ENCODE measurements around the gene CD79A.

Gene CD79A

DNA sequence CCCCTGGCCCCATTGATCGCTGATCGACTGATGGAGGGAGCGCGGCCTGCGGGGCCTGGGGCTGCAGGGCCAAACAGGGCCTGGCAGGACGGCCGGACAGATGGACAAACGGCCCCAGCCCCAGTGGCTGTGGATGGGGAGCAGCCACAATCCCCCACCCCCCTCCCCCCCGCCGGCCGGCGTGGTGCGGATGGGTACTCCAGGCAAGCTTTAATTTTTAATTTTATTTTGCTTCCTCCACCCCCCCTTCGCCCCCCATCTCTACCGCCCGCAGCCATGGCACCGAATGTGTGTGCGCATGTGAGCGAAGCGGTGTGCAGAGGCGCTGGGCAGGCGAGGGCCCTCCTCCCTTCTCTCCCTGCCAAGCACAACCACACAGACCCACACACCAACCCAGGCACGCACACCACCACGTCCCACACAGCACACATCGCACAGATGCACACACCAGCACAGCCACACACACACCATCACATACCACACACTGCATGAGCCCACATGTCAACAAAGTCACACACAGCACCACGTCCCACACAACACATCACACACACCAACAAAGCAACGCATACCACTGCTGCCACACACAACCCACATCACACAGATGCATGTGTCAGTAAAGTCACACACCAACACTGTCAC lies 38.8 kb downstream of the CD79A start:
- H3K36me3 ChIP-seq, result no peaks in the 10 kb centered on the region
- H3K4me1 ChIP-seq, result peaks cover 0 to 16% (median 7%) of the 10 kb centered on the region in 4 donors
- DNase-seq, result no peak
- no peaks in the 10 kb centered on the region for H3K9me3 ChIP-seq
- no peak overlapping the region for H3K4me3 ChIP-seq
- intact Hi-C loops (cut with DNase I; ENCODE audit: low total_unique reads), result no loop called here
- H3K27me3 ChIP-seq, result peaks cover 0 to 92% of the 10 kb centered on the region in 2 donors
- TF ChIP-seq, protein P1, sequence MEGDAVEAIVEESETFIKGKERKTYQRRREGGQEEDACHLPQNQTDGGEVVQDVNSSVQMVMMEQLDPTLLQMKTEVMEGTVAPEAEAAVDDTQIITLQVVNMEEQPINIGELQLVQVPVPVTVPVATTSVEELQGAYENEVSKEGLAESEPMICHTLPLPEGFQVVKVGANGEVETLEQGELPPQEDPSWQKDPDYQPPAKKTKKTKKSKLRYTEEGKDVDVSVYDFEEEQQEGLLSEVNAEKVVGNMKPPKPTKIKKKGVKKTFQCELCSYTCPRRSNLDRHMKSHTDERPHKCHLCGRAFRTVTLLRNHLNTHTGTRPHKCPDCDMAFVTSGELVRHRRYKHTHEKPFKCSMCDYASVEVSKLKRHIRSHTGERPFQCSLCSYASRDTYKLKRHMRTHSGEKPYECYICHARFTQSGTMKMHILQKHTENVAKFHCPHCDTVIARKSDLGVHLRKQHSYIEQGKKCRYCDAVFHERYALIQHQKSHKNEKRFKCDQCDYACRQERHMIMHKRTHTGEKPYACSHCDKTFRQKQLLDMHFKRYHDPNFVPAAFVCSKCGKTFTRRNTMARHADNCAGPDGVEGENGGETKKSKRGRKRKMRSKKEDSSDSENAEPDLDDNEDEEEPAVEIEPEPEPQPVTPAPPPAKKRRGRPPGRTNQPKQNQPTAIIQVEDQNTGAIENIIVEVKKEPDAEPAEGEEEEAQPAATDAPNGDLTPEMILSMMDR (IDR thresholded peaks at IDR 0.05), result no peak
- no peak overlapping the region for H3K27ac ChIP-seq

DNA sequence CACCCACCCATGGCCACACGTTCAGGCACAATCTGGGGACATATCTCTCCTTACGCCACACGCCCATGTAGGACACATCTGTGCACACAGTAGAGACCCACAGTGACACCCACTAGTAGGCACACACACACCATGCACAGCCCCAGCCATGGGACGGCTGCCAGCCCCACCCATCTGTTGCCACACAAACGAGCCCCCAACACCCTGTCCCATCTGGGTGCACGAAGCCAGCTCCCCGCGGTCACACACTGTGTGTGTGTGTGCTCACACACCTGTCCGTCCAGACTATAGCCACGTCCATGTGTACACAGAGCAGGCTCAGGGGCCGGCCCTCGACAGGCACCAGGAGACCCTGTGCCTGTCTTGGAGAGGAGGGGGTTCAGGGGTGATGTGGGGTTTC lies 40.6 kb downstream of the CD79A start:
- Histone ChIP-seq H3K27me3 (peaks cover 5 to 94% of the 10 kb centered on the region in 2 donors), H3K4me1 (peaks cover 0 to 16% (median 7%) of the 10 kb centered on the region in 4 donors), H3K27ac (no peak overlapping the region), H3K9me3 (no peaks in the 10 kb centered on the region), H3K4me3 (no peak overlapping the region), H3K36me3 (no peaks in the 10 kb centered on the region)
- intact Hi-C loops (cut with DNase I; ENCODE audit: low total_unique reads), result no loop called here
- DNase-seq, result no peak
- TF ChIP-seq, protein P1 (IDR thresholded peaks at IDR 0.05), result no peak

DNA sequence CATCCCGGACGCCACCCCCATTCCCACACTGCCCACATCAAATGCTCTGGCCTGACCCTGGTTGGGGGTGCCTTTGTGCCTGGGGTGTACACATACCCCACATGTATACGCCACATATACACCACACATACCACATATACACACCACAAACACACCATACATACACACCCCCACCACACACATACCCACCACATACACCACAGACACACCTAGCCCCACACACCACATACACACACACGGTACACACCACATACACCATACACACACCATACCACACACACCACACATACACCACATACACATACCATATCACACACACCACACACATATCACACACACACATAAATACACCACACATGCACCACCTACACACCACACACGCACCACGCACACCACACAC lies 41.0 kb downstream of the CD79A start:
- H3K27ac ChIP-seq, result no peak overlapping the region
- H3K9me3 ChIP-seq, result no peaks in the 10 kb centered on the region
- TF ChIP-seq, protein P1 (IDR thresholded peaks at IDR 0.05), result no peak
- no peaks in the 10 kb centered on the region for H3K36me3 ChIP-seq
- intact Hi-C loops (cut with DNase I; ENCODE audit: low total_unique reads), result no loop called here
- peaks cover 5 to 94% of the 10 kb centered on the region in 2 donors for H3K27me3 ChIP-seq
- no peak for DNase-seq
- peaks cover 0 to 12% (median 6%) of the 10 kb centered on the region in 4 donors for H3K4me1 ChIP-seq
- H3K4me3 ChIP-seq, result no peak overlapping the region

- Histone ChIP-seq H3K9me3 (no peaks in the 10 kb centered on the region), H3K36me3 (no peaks in the 10 kb centered on the region), H3K27me3 (peaks cover 5 to 93% of the 10 kb centered on the region in 2 donors), H3K27ac (no peak overlapping the region), H3K4me1 (peaks cover 0 to 6% (median 3%) of the 10 kb centered on the region in 4 donors), H3K4me3 (no peak overlapping the region)
- TF ChIP-seq, protein P1 (IDR thresholded peaks at IDR 0.05), result no peak
- intact Hi-C loops (cut with DNase I; ENCODE audit: low total_unique reads), result no loop called here
- no peak for DNase-seq
Observed at GRCh38 chr19:41918653-41919244, 41.7 kb downstream of the CD79A start.

DNA sequence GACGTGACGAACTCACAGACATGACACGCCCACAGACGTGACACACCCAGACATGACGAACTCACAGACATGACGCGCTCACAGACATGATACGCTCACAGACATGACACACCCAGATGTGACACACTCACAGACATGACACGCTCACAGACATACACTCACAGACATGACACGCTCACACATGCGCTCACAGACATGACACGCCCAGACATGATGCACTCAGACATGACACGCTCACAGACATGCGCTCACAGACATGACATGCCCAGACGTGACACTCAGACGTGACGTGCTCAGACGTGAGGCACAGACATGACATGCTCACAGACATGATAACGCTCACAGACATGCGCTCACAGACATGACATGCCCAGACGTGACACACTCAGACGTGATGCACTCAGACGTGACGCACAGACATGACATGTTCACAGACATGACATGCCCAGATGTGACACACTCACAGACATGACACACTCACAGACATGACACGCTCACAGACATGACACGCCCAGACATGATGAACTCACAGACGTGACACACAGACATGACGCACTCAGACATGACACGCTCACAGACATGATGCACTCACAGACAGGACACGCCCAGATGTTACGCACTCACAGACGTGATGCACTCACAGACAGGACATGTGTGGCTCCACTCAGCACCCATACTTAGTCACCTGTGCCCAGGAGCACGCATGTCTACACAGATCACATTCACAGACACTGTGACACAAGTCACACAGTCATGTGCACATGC lies 43.1 kb downstream of the CD79A start:
- H3K4me3 ChIP-seq, result no peak overlapping the region
- TF ChIP-seq, protein P1 (IDR thresholded peaks at IDR 0.05), result no peak
- H3K27ac ChIP-seq, result no peak overlapping the region
- H3K27me3 ChIP-seq, result peaks cover 5 to 96% of the 10 kb centered on the region in 2 donors
- peaks cover 0 to 5% (median 1%) of the 10 kb centered on the region in 4 donors for H3K4me1 ChIP-seq
- H3K9me3 ChIP-seq, result no peaks in the 10 kb centered on the region
- H3K36me3 ChIP-seq, result no peaks in the 10 kb centered on the region
- intact Hi-C loops (cut with DNase I; ENCODE audit: low total_unique reads), result no loop called here
- DNase-seq, result no peak
